HEK293T (cell line): Measurements from ENCODE around the gene GJA10.

Experiments used
- CTCF ChIA-PET: fragments of 350-600 bp; formaldehyde crosslinking; extraction: SDS; loops from one replicate; lab custom pipeline; 2021; ENCODE audit warnings: antibody characterized with exemption, inconsistent platforms; lab: Yijun Ruan, JAX
- POLR2A ChIA-PET: fragments of 350-600 bp; formaldehyde crosslinking; extraction: SDS; loops from one replicate; lab custom pipeline; 2020; ENCODE audit warnings: antibody characterized with exemption, inconsistent platforms; lab: Yijun Ruan, JAX
- DNase-seq: peaks from one replicate; pipeline ENCODE4 v3.0.0; 2012; ENCODE audit warnings: mixed read lengths; ENCODE audit errors: extremely low spot score
- ARNT ChIP-seq: fragments of 450-650 bp; IDR thresholded peaks from 2 replicates; pipeline ENCODE4 v1.6.1; 2017; ENCODE audit warnings: mild to moderate bottlenecking
- BHLHE40 ChIP-seq: fragments of 450-650 bp; IDR thresholded peaks from 2 replicates; pipeline ENCODE4 v1.6.1; 2016; ENCODE audit warnings: mild to moderate bottlenecking, moderate library complexity, borderline replicate concordance
- CTBP1 ChIP-seq: fragments of 450-650 bp; IDR thresholded peaks from 2 replicates; pipeline ENCODE4 v1.6.1; 2016; ENCODE audit warnings: borderline replicate concordance
- ELF4 ChIP-seq: fragments of 450-650 bp; IDR thresholded peaks from 2 replicates; pipeline ENCODE4 v1.6.1; 2017; ENCODE audit warnings: antibody characterized with exemption
- FOXA1 ChIP-seq: fragments of 450-650 bp; IDR thresholded peaks from 2 replicates; pipeline ENCODE4 v1.6.1; 2016; ENCODE audit warnings: mild to moderate bottlenecking
- FOXK2 ChIP-seq: fragments of 450-650 bp; IDR thresholded peaks from 2 replicates; pipeline ENCODE4 v1.6.1; 2016; ENCODE audit warnings: mild to moderate bottlenecking
- FOXM1 ChIP-seq: fragments of 450-650 bp; IDR thresholded peaks from 2 replicates; pipeline ENCODE4 v1.6.1; 2017; ENCODE audit warnings: mild to moderate bottlenecking, borderline replicate concordance
- HDGF ChIP-seq: fragments of 450-650 bp; IDR thresholded peaks from 2 replicates; pipeline ENCODE4 v1.6.1; 2017; ENCODE audit warnings: antibody characterized with exemption, borderline replicate concordance
- L3MBTL2 ChIP-seq: fragments of 450-650 bp; conservative IDR thresholded peaks from 2 replicates; pipeline ENCODE4 v1.6.1; 2016; ENCODE audit warnings: mild to moderate bottlenecking
- LEF1 ChIP-seq: fragments of 450-650 bp; IDR thresholded peaks from 2 replicates; pipeline ENCODE4 v1.6.1; 2017; ENCODE audit warnings: mild to moderate bottlenecking, borderline replicate concordance
- NFRKB ChIP-seq: fragments of 450-650 bp; IDR thresholded peaks from 2 replicates; pipeline ENCODE4 v1.6.1; 2016; ENCODE audit warnings: mild to moderate bottlenecking, moderate library complexity
- SP1 ChIP-seq: fragments of 450-650 bp; IDR thresholded peaks from 2 replicates; pipeline ENCODE4 v1.6.1; 2017
- SUZ12 ChIP-seq: fragments of 450-650 bp; IDR thresholded peaks from 2 replicates; pipeline ENCODE4 v1.6.1; 2016; ENCODE audit warnings: mild to moderate bottlenecking
- TARDBP ChIP-seq: fragments of 450-650 bp; IDR thresholded peaks from 2 replicates; pipeline ENCODE4 v1.6.1; 2016
- ZNF384 ChIP-seq: fragments of 450-650 bp; IDR thresholded peaks from 2 replicates; pipeline ENCODE4 v1.6.1; 2016
- TF ChIP-seq, protein P1 (sequence below): fragments of 450-650 bp; IDR thresholded peaks from 2 replicates; pipeline ENCODE4 v1.6.1; 2016

GJA10 gene

GRCh38 chr6:89921691-89922090, 27.4 kb downstream of the GJA10 start:
- DNase-seq, result no peak
- POLR2A ChIA-PET, result no interaction called here
- CTCF ChIA-PET, result interaction anchor here (1.2 kb wide), 1 partner anchor 19 kb away, joined by 4 read pairs; no protein-coding TSS in a partner anchor
- TF ChIP-seq ZNF384 (no peak), SP1 (no peak), L3MBTL2 (no peak), LEF1 (no peak), TARDBP (no peak), BHLHE40 (no peak), SUZ12 (no peak), NFRKB (no peak), ARNT (no peak), FOXK2 (no peak), HDGF (no peak), FOXM1 (no peak), FOXA1 (no peak), ELF4 (no peak), CTBP1 (no peak)
- TF ChIP-seq, protein P1, sequence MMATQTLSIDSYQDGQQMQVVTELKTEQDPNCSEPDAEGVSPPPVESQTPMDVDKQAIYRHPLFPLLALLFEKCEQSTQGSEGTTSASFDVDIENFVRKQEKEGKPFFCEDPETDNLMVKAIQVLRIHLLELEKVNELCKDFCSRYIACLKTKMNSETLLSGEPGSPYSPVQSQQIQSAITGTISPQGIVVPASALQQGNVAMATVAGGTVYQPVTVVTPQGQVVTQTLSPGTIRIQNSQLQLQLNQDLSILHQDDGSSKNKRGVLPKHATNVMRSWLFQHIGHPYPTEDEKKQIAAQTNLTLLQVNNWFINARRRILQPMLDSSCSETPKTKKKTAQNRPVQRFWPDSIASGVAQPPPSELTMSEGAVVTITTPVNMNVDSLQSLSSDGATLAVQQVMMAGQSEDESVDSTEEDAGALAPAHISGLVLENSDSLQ, result no peak

- no peak for DNase-seq
- ChIA-PET CTCF (interaction anchor here (2.8 kb wide), 1 partner anchor 16 kb away, joined by 6 read pairs; no protein-coding TSS in a partner anchor), POLR2A (no interaction called here)
- TF ChIP-seq CTBP1 (no peak), FOXK2 (no peak), ZNF384 (no peak), SUZ12 (no peak), L3MBTL2 (no peak), BHLHE40 (no peak), SP1 (no peak), FOXA1 (no peak)
These were observed 30.0 kb downstream of the GJA10 start for GRCh38 chr6:89924231-89924630.

- ChIA-PET POLR2A (no interaction called here), CTCF (no interaction called here)
- TF ChIP-seq, protein P1, result no peak
- TF ChIP-seq ZNF384, result no peak
- TF ChIP-seq FOXK2, result no peak
- TF ChIP-seq FOXM1, result no peak
- no peak for TF ChIP-seq FOXA1
- no peak for TF ChIP-seq SP1
- no peak for TF ChIP-seq L3MBTL2
- no peak for TF ChIP-seq LEF1
- TF ChIP-seq SUZ12, result no peak
- no peak for TF ChIP-seq ARNT
- TF ChIP-seq NFRKB, result no peak
- no peak for TF ChIP-seq HDGF
- DNase-seq, result no peak
These were observed 31.6 kb downstream of the GJA10 start for GRCh38 chr6:89925826-89926225.

DNA sequence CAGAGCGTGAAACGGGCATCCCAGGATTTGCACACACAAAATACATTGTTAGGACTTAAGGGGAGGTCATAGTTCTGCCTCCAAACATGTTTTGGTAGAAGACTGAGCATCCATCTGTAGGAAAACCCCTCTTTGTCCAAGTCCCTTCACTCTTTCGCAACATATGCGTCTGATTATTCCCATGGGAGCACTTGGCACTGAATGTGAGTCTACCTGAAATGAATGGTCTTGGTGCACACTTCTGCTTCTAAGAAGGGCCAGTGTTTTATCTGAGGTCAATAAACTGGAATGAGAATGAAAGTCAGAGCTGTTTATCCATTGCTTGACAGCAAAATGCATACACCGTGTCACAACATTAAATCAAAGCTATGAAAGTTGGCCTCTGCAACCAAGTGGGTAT, 33.0 kb downstream of the GJA10 start:
- CTCF ChIA-PET, result no interaction called here
- POLR2A ChIA-PET, result no interaction called here
- TF ChIP-seq FOXM1 (no peak), L3MBTL2 (no peak), SP1 (no peak), ZNF384 (no peak), NFRKB (no peak), ELF4 (no peak), FOXA1 (no peak), CTBP1 (no peak), TARDBP (no peak), LEF1 (no peak), ARNT (no peak), BHLHE40 (no peak), SUZ12 (no peak), FOXK2 (no peak), HDGF (no peak)
- TF ChIP-seq, protein P1, result no peak
- DNase-seq, result no peak

- TF ChIP-seq SUZ12 (no peak), BHLHE40 (no peak), NFRKB (no peak), ELF4 (no peak), ZNF384 (no peak), FOXA1 (no peak), FOXM1 (no peak), TARDBP (no peak), HDGF (no peak), CTBP1 (no peak), SP1 (no peak), FOXK2 (no peak), LEF1 (no peak), ARNT (no peak)
- TF ChIP-seq, protein P1, result no peak
- DNase-seq, result no peak
- ChIA-PET POLR2A (no interaction called here), CTCF (no interaction called here)
These were observed 33.7 kb downstream of the GJA10 start for GRCh38 chr6:89927791-89928550.
